ENCODE data around the gene HEPHL1.

- no peak for TF ChIP-seq EZH2phosphoT487 (conservative IDR thresholded peaks at IDR 0.05; ENCODE audit: low read length)
- no peak for TF ChIP-seq CTCF (IDR thresholded peaks at IDR 0.05; ENCODE audit: insufficient read depth, low read length, poor library complexity, severe bottlenecking)
These were observed 28.2 kb downstream of the HEPHL1 start for GRCh38 chr11:94049351-94049750.

All from SU-DHL-6 (cell line).